Femur (tissue), 1 donor: ENCODE measurements around the gene NFASC.

Experiments
- DNase-seq: peaks from one replicate; pipeline ENCODE4 v3.0.0-alpha.2; 2017

The NFASC gene

GRCh38 chr1:204863024-204863423 lies 7.6 kb upstream of the NFASC start:
- DNase-seq, result no peak

GRCh38 chr1:204863730-204864129 lies 6.9 kb upstream of the NFASC start:
- DNase-seq, result no peak

GRCh38 chr1:204866051-204866596 lies 4.5 kb upstream of the NFASC start:
- no peak for DNase-seq

- DNase-seq, result no peak
These were observed 3.5 kb upstream of the NFASC start for GRCh38 chr1:204867203-204867602.

GRCh38 chr1:204867666-204868339 lies 2.9 kb upstream of the NFASC start:
- no peak for DNase-seq

GRCh38 chr1:204868340-204868700 lies 2.3 kb upstream of the NFASC start:
- DNase-seq, result peak; percentile 56

GRCh38 chr1:204869097-204869496 lies 1.6 kb upstream of the NFASC start:
- DNase-seq, result no peak

- no peak for DNase-seq
These were observed 859 bp downstream of the NFASC start for GRCh38 chr1:204871405-204872037.

GRCh38 chr1:204872262-204872881 lies 1.7 kb downstream of the NFASC start:
- no peak for DNase-seq

GRCh38 chr1:204873176-204873575 lies 2.5 kb downstream of the NFASC start:
- no peak for DNase-seq

- no peak for DNase-seq
These were observed 3.1 kb downstream of the NFASC start for GRCh38 chr1:204873714-204874113.

- no peak for DNase-seq
These were observed 3.6 kb downstream of the NFASC start for GRCh38 chr1:204874274-204874673.

GRCh38 chr1:204875255-204875654 lies 4.6 kb downstream of the NFASC start:
- DNase-seq, result no peak

GRCh38 chr1:204878621-204879234 lies 8.1 kb downstream of the NFASC start:
- DNase-seq, result no peak

- DNase-seq, result no peak
These were observed 8.7 kb downstream of the NFASC start for GRCh38 chr1:204879351-204879750.

GRCh38 chr1:204880906-204881305 lies 10.2 kb downstream of the NFASC start:
- no peak for DNase-seq

- no peak for DNase-seq
These were observed 11.8 kb downstream of the NFASC start for GRCh38 chr1:204882479-204882878.

GRCh38 chr1:204883405-204883804 lies 12.7 kb downstream of the NFASC start:
- no peak for DNase-seq

GRCh38 chr1:204885288-204885711 lies 14.6 kb downstream of the NFASC start:
- DNase-seq, result no peak

- DNase-seq, result no peak
These were observed 15.1 kb downstream of the NFASC start for GRCh38 chr1:204885790-204886189.

- DNase-seq, result no peak
These were observed 17.2 kb downstream of the NFASC start for GRCh38 chr1:204887846-204888245.

- no peak for DNase-seq
These were observed 17.6 kb downstream of the NFASC start for GRCh38 chr1:204888294-204888693.

GRCh38 chr1:204889681-204890383 lies 19.2 kb downstream of the NFASC start:
- no peak for DNase-seq
